HEK293 (cell line): Measurements from ENCODE around the gene ADAMTS20.
A peak's percentile ranks its signal among the peaks of the same experiment; 100 is the strongest.

Experiments used
- CTCF ChIA-PET: fragments of 350-600 bp; formaldehyde crosslinking; extraction: SDS; loops from one replicate; lab custom pipeline; 2021; ENCODE audit warnings: antibody characterized with exemption; lab: Yijun Ruan, JAX
- POLR2A ChIA-PET: fragments of 300-600 bp; formaldehyde crosslinking; extraction: SDS; loops from one replicate; lab custom pipeline; 2020; ENCODE audit warnings: antibody characterized with exemption, inconsistent platforms; lab: Yijun Ruan, JAX
- H3K27ac ChIP-seq: fragments of 200-500 bp; sonication (Bioruptor generic); 2 replicates; pipeline ENCODE4 v1.5.1; 2014; ENCODE audit warnings: low read depth, low read length, control low read depth, inconsistent platforms; ENCODE audit errors: extremely low read depth
- H3K36me3 ChIP-seq, 2 experiments: fragments of 200-500 bp in 1 of 2; sonication (Bioruptor generic) in 1 of 2; 1 replicate in 1 of 2; 2 replicates in 1 of 2; pipeline ENCODE4 v1.5.1; 2014 to 2017; ENCODE audit warnings: inconsistent platforms in 2 of 2, low read length in 2 of 2; ENCODE audit not compliant: control insufficient read depth in 2 of 2, insufficient read depth in 1 of 2
- H3K4me1 ChIP-seq: fragments of 200-500 bp; sonication (Bioruptor generic); 2 replicates; pipeline ENCODE4 v1.5.1; 2014; ENCODE audit warnings: mild to moderate bottlenecking, low read length, inconsistent platforms; ENCODE audit not compliant: control insufficient read depth, insufficient read depth
- H3K4me3 ChIP-seq: 2 replicates; pipeline ENCODE4 v1.5.1; 2011; ENCODE audit warnings: low read depth, mild to moderate bottlenecking, control low read depth, low read length, moderate library complexity
- H3K9me3 ChIP-seq: fragments of 200-500 bp; sonication (Bioruptor generic); 2 replicates; pipeline ENCODE4 v1.5.1; 2014; ENCODE audit warnings: low read depth, low read length, inconsistent platforms; ENCODE audit not compliant: control insufficient read depth, insufficient read depth
- GFI1B ChIP-seq: fragments of 450-650 bp; formaldehyde crosslinking; IDR thresholded peaks from 2 replicates; pipeline ENCODE4 v1.5.1; 2016; ENCODE audit warnings: missing biosample characterization, missing genetic modification characterization
- GLI4 ChIP-seq: fragments of 450-650 bp; formaldehyde crosslinking; IDR thresholded peaks from 2 replicates; pipeline ENCODE4 v1.5.1; 2016; ENCODE audit warnings: missing biosample characterization, missing genetic modification characterization
- KLF10 ChIP-seq: fragments of 450-650 bp; IDR thresholded peaks from 2 replicates; pipeline ENCODE4 v1.5.1; 2018; ENCODE audit warnings: missing biosample characterization, mild to moderate bottlenecking, missing genetic modification characterization
- KLF7 ChIP-seq: fragments of 450-650 bp; formaldehyde crosslinking; IDR thresholded peaks from 2 replicates; pipeline ENCODE4 v1.5.1; 2016; ENCODE audit warnings: missing biosample characterization, missing genetic modification characterization, borderline replicate concordance
- MZF1 ChIP-seq: fragments of 450-650 bp; formaldehyde crosslinking; IDR thresholded peaks from 2 replicates; pipeline ENCODE4 v1.5.1; 2017; ENCODE audit warnings: missing biosample characterization, missing genetic modification characterization, borderline replicate concordance
- ZBTB21 ChIP-seq: fragments of 450-650 bp; formaldehyde crosslinking; IDR thresholded peaks from 2 replicates; pipeline ENCODE4 v1.5.1; 2017; ENCODE audit warnings: missing biosample characterization, missing genetic modification characterization
- ZNF18 ChIP-seq: fragments of 450-650 bp; formaldehyde crosslinking; IDR thresholded peaks from 2 replicates; pipeline ENCODE4 v1.5.1; 2016; ENCODE audit warnings: missing biosample characterization, missing genetic modification characterization
- ZNF350 ChIP-seq: fragments of 450-650 bp; formaldehyde crosslinking; IDR thresholded peaks from 2 replicates; pipeline ENCODE4 v1.5.0; 2017; ENCODE audit warnings: missing biosample characterization, mild to moderate bottlenecking, missing genetic modification characterization
- ZNF423 ChIP-seq: fragments of 450-650 bp; formaldehyde crosslinking; IDR thresholded peaks from 2 replicates; pipeline ENCODE4 v1.5.1; 2016; ENCODE audit warnings: missing biosample characterization, missing genetic modification characterization
- ZNF488 ChIP-seq: fragments of 450-650 bp; formaldehyde crosslinking; IDR thresholded peaks from 2 replicates; pipeline ENCODE4 v1.5.1; 2016; ENCODE audit warnings: missing biosample characterization, missing genetic modification characterization
- ZNF600 ChIP-seq: fragments of 450-650 bp; formaldehyde crosslinking; IDR thresholded peaks from 2 replicates; pipeline ENCODE4 v1.5.1; 2016; ENCODE audit warnings: missing biosample characterization, missing genetic modification characterization
- ZNF623 ChIP-seq: fragments of 450-650 bp; formaldehyde crosslinking; IDR thresholded peaks from 2 replicates; pipeline ENCODE4 v1.5.1; 2016; ENCODE audit warnings: missing biosample characterization, missing genetic modification characterization
- ZNF654 ChIP-seq: fragments of 450-650 bp; formaldehyde crosslinking; IDR thresholded peaks from 2 replicates; pipeline ENCODE4 v1.5.1; 2016; ENCODE audit warnings: low read depth, missing biosample characterization, missing genetic modification characterization
- ZNF658 ChIP-seq: fragments of 450-650 bp; formaldehyde crosslinking; IDR thresholded peaks from 2 replicates; pipeline ENCODE4; 2016; ENCODE audit warnings: missing biosample characterization, missing genetic modification characterization
- ZNF747 ChIP-seq: fragments of 450-650 bp; formaldehyde crosslinking; IDR thresholded peaks from 2 replicates; pipeline ENCODE4 v1.5.1; 2016; ENCODE audit warnings: missing biosample characterization, missing genetic modification characterization
- ZSCAN18 ChIP-seq: fragments of 450-650 bp; formaldehyde crosslinking; IDR thresholded peaks from 2 replicates; pipeline ENCODE4 v1.5.1; 2016; ENCODE audit warnings: missing biosample characterization, missing genetic modification characterization
- TF ChIP-seq, protein P1 (sequence below): fragments of 450-650 bp; formaldehyde crosslinking; conservative IDR thresholded peaks from 2 replicates; pipeline ENCODE4 v1.5.1; 2016; ENCODE audit warnings: low read depth, missing biosample characterization, missing genetic modification characterization

Gene ADAMTS20

DNA sequence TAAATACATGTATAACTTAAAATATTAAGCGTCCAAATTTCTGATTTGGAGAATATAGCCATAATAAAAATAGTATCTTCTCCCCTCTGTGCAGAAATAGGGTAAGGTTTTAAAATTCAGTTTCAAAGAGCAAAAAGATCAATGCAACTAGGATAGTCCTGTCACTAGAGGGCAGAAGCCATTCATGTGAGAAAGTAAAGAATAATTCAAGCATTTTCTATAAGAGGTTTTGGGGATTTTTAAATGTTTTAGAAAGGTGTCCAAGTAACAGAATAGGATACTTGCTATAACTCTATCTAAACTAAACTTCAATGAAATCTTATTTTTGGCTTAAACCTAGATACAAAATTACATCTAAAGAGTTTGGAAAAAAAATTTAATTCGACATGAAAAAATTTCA, 50.3 kb downstream of the ADAMTS20 start:
- Histone ChIP-seq H3K27ac (no peak overlapping the region), H3K4me1 (no peaks in the 10 kb centered on the region), H3K36me3 (no peaks in the 10 kb centered on the region), H3K4me3 (no peak overlapping the region), H3K9me3 (no peaks in the 10 kb centered on the region)
- ChIA-PET POLR2A (no interaction called here), CTCF (interaction anchor here (0.6 to 1.3 kb wide), 9 partner anchors 19 to 1124 kb away, joined by 3 read pairs; no protein-coding TSS in a partner anchor)
- TF ChIP-seq ZSCAN18 (no peak), MZF1 (tag by site-specific recombination) (peak; percentile 67; the same call in 1 of the 2 replicates), ZNF350 (tag by site-specific recombination) (no peak), ZNF654 (tag by site-specific recombination) (peak; percentile 66), KLF7 (tag by site-specific recombination) (no peak), GLI4 (tag by site-specific recombination) (no peak), ZNF423 (tag by site-specific recombination) (no peak), ZNF623 (tag by site-specific recombination) (no peak), ZBTB21 (tag by site-specific recombination) (no peak), GFI1B (tag by site-specific recombination) (no peak), ZNF747 (no peak), ZNF488 (tag by site-specific recombination) (no peak), KLF10 (tag by site-specific recombination) (no peak), ZNF658 (tag by site-specific recombination) (no peak), ZNF600 (tag by site-specific recombination) (no peak)

DNA sequence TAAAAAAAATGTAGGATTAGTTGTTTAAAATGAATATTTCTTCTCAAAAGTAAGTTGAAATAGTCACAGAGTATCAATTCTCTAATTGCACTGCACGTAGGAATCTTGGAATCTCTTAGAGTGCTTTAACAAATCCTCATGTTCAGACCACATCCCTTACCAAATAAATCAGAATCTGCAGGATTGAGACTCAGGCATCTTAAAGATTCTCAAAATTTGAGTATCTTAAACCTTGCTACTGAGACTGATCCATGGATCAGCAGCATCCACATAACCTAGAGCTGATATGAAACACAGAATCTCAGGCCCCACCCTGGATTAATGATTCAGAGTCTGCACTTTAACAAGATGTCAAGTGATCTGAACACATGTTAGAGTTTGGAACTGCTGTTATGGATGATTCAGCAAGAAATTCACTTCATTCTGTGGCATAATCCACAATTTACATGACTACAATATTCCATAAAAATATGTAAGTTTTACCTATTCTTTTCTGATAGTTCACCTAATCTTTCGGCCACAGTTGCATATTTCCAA, 58.7 kb downstream of the ADAMTS20 start:
- Histone ChIP-seq H3K4me3 (no peak overlapping the region), H3K36me3 (no peaks in the 10 kb centered on the region), H3K27ac (no peak overlapping the region), H3K4me1 (no peaks in the 10 kb centered on the region), H3K9me3 (no peaks in the 10 kb centered on the region)
- CTCF ChIA-PET: no interaction called here
- TF ChIP-seq KLF7 (tag by site-specific recombination) (no peak), ZNF18 (tag by site-specific recombination) (no peak)
- TF ChIP-seq, protein P1, sequence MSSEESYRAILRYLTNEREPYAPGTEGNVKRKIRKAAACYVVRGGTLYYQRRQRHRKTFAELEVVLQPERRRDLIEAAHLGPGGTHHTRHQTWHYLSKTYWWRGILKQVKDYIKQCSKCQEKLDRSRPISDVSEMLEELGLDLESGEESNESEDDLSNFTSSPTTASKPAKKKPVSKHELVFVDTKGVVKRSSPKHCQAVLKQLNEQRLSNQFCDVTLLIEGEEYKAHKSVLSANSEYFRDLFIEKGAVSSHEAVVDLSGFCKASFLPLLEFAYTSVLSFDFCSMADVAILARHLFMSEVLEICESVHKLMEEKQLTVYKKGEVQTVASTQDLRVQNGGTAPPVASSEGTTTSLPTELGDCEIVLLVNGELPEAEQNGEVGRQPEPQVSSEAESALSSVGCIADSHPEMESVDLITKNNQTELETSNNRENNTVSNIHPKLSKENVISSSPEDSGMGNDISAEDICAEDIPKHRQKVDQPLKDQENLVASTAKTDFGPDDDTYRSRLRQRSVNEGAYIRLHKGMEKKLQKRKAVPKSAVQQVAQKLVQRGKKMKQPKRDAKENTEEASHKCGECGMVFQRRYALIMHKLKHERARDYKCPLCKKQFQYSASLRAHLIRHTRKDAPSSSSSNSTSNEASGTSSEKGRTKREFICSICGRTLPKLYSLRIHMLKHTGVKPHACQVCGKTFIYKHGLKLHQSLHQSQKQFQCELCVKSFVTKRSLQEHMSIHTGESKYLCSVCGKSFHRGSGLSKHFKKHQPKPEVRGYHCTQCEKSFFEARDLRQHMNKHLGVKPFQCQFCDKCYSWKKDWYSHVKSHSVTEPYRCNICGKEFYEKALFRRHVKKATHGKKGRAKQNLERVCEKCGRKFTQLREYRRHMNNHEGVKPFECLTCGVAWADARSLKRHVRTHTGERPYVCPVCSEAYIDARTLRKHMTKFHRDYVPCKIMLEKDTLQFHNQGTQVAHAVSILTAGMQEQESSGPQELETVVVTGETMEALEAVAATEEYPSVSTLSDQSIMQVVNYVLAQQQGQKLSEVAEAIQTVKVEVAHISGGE (tag by site-specific recombination): no peak
- POLR2A ChIA-PET: no interaction called here
